H1 (cell line): ENCODE results near the gene BOLA2B. TPM values are rescaled to one million over a fixed set of nuclear protein-coding genes. Genes with fewer than 3 reads are reported as not detected.

Experiments used
- CTCF ChIA-PET: fragments of 300-600 bp; sonication (Branson Sonifier 250); formaldehyde crosslinking; loops from one replicate; lab custom pipeline; 2021; ENCODE audit not compliant: partially characterized antibody; lab: Charles Lee
- POLR2A ChIA-PET: fragments of 300-600 bp; sonication (Branson Sonifier 250); formaldehyde crosslinking; loops from one replicate; lab custom pipeline; 2021; ENCODE audit warnings: inconsistent platforms; ENCODE audit not compliant: partially characterized antibody; lab: Charles Lee
- DNase-seq, 2 experiments: peaks; one replicate each; pipeline versions ENCODE4 v3.0.0 to v3.0.0-alpha.2; 2010 to 2022; ENCODE audit warnings: low spot score in 2 of 2, low read depth in 1 of 2, mixed read lengths in 1 of 2
- FAIRE-seq: peaks from 2 replicates; lab custom pipeline; 2011; peaks lifted over from hg19 to GRCh38; lab: Jason Lieb, UNC
- H2AFZ ChIP-seq: 2 replicates; pipeline ENCODE4 v1.8.1; 2012; ENCODE audit warnings: low read length, inconsistent platforms
- H2AK5ac ChIP-seq: 2 replicates; pipeline ENCODE4 v1.6.1; 2013; ENCODE audit warnings: low read depth, low read length
- H2BK120ac ChIP-seq: replicated peaks from 2 replicates; pipeline ENCODE3; 2013; ENCODE audit warnings: low read depth, low read length, inconsistent platforms
- H2BK12ac ChIP-seq: 2 replicates; pipeline ENCODE4 v1.6.1; 2013; ENCODE audit warnings: low read depth, low read length
- H2BK15ac ChIP-seq: 2 replicates; pipeline ENCODE4 v1.6.1; 2013; ENCODE audit warnings: low read length
- H2BK20ac ChIP-seq: 2 replicates; pipeline ENCODE4 v1.6.1; 2013; ENCODE audit warnings: low read length
- H2BK5ac ChIP-seq: 2 replicates; pipeline ENCODE4 v1.6.1; 2013; ENCODE audit warnings: low read depth, low read length
- H3K14ac ChIP-seq: 2 replicates; pipeline ENCODE4 v1.6.1; 2013; ENCODE audit warnings: inconsistent platforms; ENCODE audit not compliant: insufficient read length
- H3K18ac ChIP-seq: 2 replicates; pipeline ENCODE4 v1.6.1; 2013; ENCODE audit warnings: low read length; ENCODE audit errors: extremely low read depth
- H3K23ac ChIP-seq: 2 replicates; pipeline ENCODE4 v1.6.1; 2013; ENCODE audit warnings: inconsistent platforms; ENCODE audit not compliant: insufficient read length
- H3K23me2 ChIP-seq: 2 replicates; pipeline ENCODE4 v1.6.1; 2013; ENCODE audit warnings: low read depth, low read length
- H3K27ac ChIP-seq: 2 replicates; pipeline ENCODE4 v1.6.1; 2011; ENCODE audit warnings: low read depth, low read length, inconsistent platforms
- H3K27me3 ChIP-seq, 4 experiments: replicated peaks in 1 of 4; 1 replicate in 1 of 4; 2 replicates in 3 of 4; pipeline versions ENCODE4 v1.6.1 to v1.8.1; 2011 to 2013; ENCODE audit warnings: low read length in 3 of 4, mild to moderate bottlenecking in 3 of 4, inconsistent platforms in 2 of 4, mixed read lengths in 2 of 4, moderate library complexity in 1 of 4; ENCODE audit not compliant: control insufficient read depth in 3 of 4, insufficient read depth in 3 of 4; ENCODE audit errors: extremely low read depth in 1 of 4
- H3K36me3 ChIP-seq, 4 experiments: 2 replicates each; pipeline versions ENCODE4 v1.6.1 to v1.8.1; 2011 to 2013; ENCODE audit warnings: mild to moderate bottlenecking in 4 of 4, low read length in 3 of 4, moderate library complexity in 2 of 4, control low read depth in 1 of 4, inconsistent platforms in 1 of 4; ENCODE audit not compliant: insufficient read depth in 4 of 4, control insufficient read depth in 2 of 4
- H3K4ac ChIP-seq: replicated peaks from 2 replicates; pipeline ENCODE3; 2013; ENCODE audit warnings: low read length, low read depth, mixed read lengths, inconsistent platforms; ENCODE audit not compliant: insufficient read length
- H3K4me1 ChIP-seq, 4 experiments: replicated peaks in 1 of 4; 1 replicate in 1 of 4; 2 replicates in 3 of 4; pipeline versions ENCODE4 v1.6.1 to v1.8.1; 2011 to 2013; ENCODE audit warnings: low read length in 3 of 4, inconsistent platforms in 2 of 4, mixed read lengths in 1 of 4; ENCODE audit not compliant: insufficient read depth in 4 of 4, control insufficient read depth in 3 of 4
- H3K4me2 ChIP-seq, 2 experiments: 2 replicates each; pipeline versions ENCODE4 v1.6.1 to v1.8.1; 2011 to 2013; ENCODE audit warnings: low read depth in 2 of 2, low read length in 2 of 2, control low read depth in 1 of 2, inconsistent platforms in 1 of 2, mild to moderate bottlenecking in 1 of 2; ENCODE audit not compliant: insufficient read depth in 1 of 2
- H3K4me3 ChIP-seq, 4 experiments: fragments of 200-600, 300-600 bp in 1 of 4; sonication (generic), shearing (Covaris generic), sonication (Bioruptor Twin) in 1 of 4; 2 replicates each; pipeline versions ENCODE4 v1.5.1 to v1.8.1; 2011 to 2016; ENCODE audit warnings: low read length in 4 of 4, low read depth in 3 of 4, control low read depth in 2 of 4, inconsistent platforms in 2 of 4, mild to moderate bottlenecking in 2 of 4, mixed read lengths in 1 of 4, moderate library complexity in 1 of 4; ENCODE audit not compliant: insufficient read depth in 2 of 4; ENCODE audit errors: extremely low read depth in 1 of 4
- H3K56ac ChIP-seq: replicated peaks from 2 replicates; pipeline ENCODE3; 2013; ENCODE audit warnings: low read depth, mild to moderate bottlenecking, mixed read lengths, low read length, inconsistent platforms; ENCODE audit not compliant: insufficient read length
- H3K79me1 ChIP-seq: 2 replicates; pipeline ENCODE4 v1.6.1; 2013; ENCODE audit warnings: low read depth, low read length, control low read depth
- H3K79me2 ChIP-seq, 2 experiments: 2 replicates each; pipeline versions ENCODE4 v1.6.1 to v1.8.1; 2012 to 2013; ENCODE audit warnings: low read length in 2 of 2, mild to moderate bottlenecking in 2 of 2, inconsistent platforms in 1 of 2; ENCODE audit not compliant: insufficient read depth in 2 of 2, control insufficient read depth in 1 of 2
- H3K9ac ChIP-seq, 4 experiments: replicated peaks in 1 of 4; 1 replicate in 1 of 4; 2 replicates in 3 of 4; pipeline versions ENCODE4 v1.6.1 to v1.8.1; 2011 to 2013; ENCODE audit warnings: low read depth in 3 of 4, low read length in 3 of 4, control low read depth in 2 of 4, mild to moderate bottlenecking in 2 of 4, moderate library complexity in 2 of 4, inconsistent platforms in 1 of 4; ENCODE audit errors: extremely low read depth in 1 of 4
- H3K9me3 ChIP-seq, 2 experiments: 2 replicates each; pipeline versions ENCODE4 v1.6.1 to v1.8.1; 2012 to 2013; ENCODE audit warnings: mild to moderate bottlenecking in 2 of 2, moderate library complexity in 2 of 2, control low read depth in 1 of 2, inconsistent platforms in 1 of 2, low read depth in 1 of 2, low read length in 1 of 2, mixed read lengths in 1 of 2; ENCODE audit not compliant: insufficient read depth in 2 of 2
- H4K20me1 ChIP-seq, 2 experiments: replicated peaks in 1 of 2; 2 replicates each; pipeline versions ENCODE3 to v1.8.1; 2011 to 2013; ENCODE audit warnings: inconsistent platforms in 2 of 2, low read length in 2 of 2, mild to moderate bottlenecking in 1 of 2; ENCODE audit not compliant: insufficient read depth in 2 of 2, control insufficient read depth in 1 of 2
- H4K5ac ChIP-seq: 2 replicates; pipeline ENCODE4 v1.6.1; 2013; ENCODE audit warnings: low read length, low read depth, mixed read lengths, inconsistent platforms; ENCODE audit not compliant: insufficient read length
- H4K8ac ChIP-seq: 2 replicates; pipeline ENCODE4 v1.8.0; 2013; ENCODE audit warnings: mild to moderate bottlenecking, moderate library complexity, low read length, inconsistent platforms; ENCODE audit not compliant: insufficient read depth; ENCODE audit errors: extremely low read depth
- H4K91ac ChIP-seq: replicated peaks from 2 replicates; pipeline ENCODE3; 2013; ENCODE audit warnings: low read length, mixed read lengths, inconsistent platforms; ENCODE audit not compliant: insufficient read length
- BACH1 ChIP-seq: IDR thresholded peaks from 2 replicates; pipeline ENCODE4 v1.6.1; 2012; ENCODE audit warnings: low read length, improper control_type of control experiment
- HDAC2 ChIP-seq, 2 experiments: fragments of 300-600 bp in 1 of 2; sonication (generic) in 1 of 2; IDR thresholded peaks; 2 replicates each; pipeline ENCODE4 v1.6.1; 2011 to 2012; ENCODE audit warnings: low read depth in 2 of 2, low read length in 2 of 2, mild to moderate bottlenecking in 2 of 2, moderate library complexity in 2 of 2, borderline replicate concordance in 1 of 2, inconsistent platforms in 1 of 2
- POLR2A ChIP-seq, 2 experiments: IDR thresholded peaks; 1 replicate in 1 of 2; 2 replicates in 1 of 2; pipeline ENCODE4 v1.6.1; 2011; ENCODE audit warnings: low read depth in 2 of 2, low read length in 2 of 2, mild to moderate bottlenecking in 2 of 2; ENCODE audit errors: control extremely low read depth in 1 of 2
- RAD21 ChIP-seq, 2 experiments: IDR thresholded peaks in 1 of 2; conservative IDR thresholded peaks in 1 of 2; 2 replicates each; pipeline ENCODE4 v1.6.1; 2011; ENCODE audit warnings: low read depth in 2 of 2, low read length in 2 of 2, improper control_type of control experiment in 1 of 2, inconsistent platforms in 1 of 2, mild to moderate bottlenecking in 1 of 2, moderate library complexity in 1 of 2
- RXRA ChIP-seq: IDR thresholded peaks from 2 replicates; pipeline ENCODE4 v1.6.1; 2011; ENCODE audit warnings: low read depth, mild to moderate bottlenecking, low read length, moderate library complexity; ENCODE audit not compliant: insufficient read depth
- SIN3A ChIP-seq, 2 experiments: IDR thresholded peaks in 1 of 2; conservative IDR thresholded peaks in 1 of 2; 2 replicates each; pipeline ENCODE4 v1.6.1; 2011 to 2012; ENCODE audit warnings: low read length in 2 of 2, improper control_type of control experiment in 1 of 2, low read depth in 1 of 2, mild to moderate bottlenecking in 1 of 2
- TAF1 ChIP-seq: IDR thresholded peaks from 2 replicates; pipeline ENCODE4 v1.6.1; 2011; ENCODE audit warnings: mild to moderate bottlenecking, low read depth, low read length
- TBP ChIP-seq: IDR thresholded peaks from 2 replicates; pipeline ENCODE4 v1.6.1; 2011; ENCODE audit warnings: low read depth, low read length, improper control_type of control experiment
- polyA plus RNA-seq, 7 experiments: library from polyadenylated mRNA; depleted of rRNA in 3 of 7; stranded (reverse) in 5 of 7; unstranded in 2 of 7; fragments of >200 nt in 5 of 7; fragments of 200-250 nt in 2 of 7; gene quantifications; 1 replicate in 5 of 7; 2 replicates in 1 of 7; 4 replicates in 1 of 7; pipeline versions ENCODE4 v1.2.1 to v1.2.3, GENCODE V29; 2011 to 2013; ENCODE audit warnings: missing spikeins in 2 of 7, mixed read lengths in 2 of 7
- total RNA-seq: library from RNA; stranded (reverse); fragmentation: NEBNext Ultra II Directional; extraction: Animal tissue kit (Norgen Biotek cat#: 25700); gene quantifications from 2 replicates; pipeline ENCODE4 v1.2.1, GENCODE V29; 2021
- TF ChIP-seq, protein P1 (sequence below): IDR thresholded peaks from 2 replicates; pipeline ENCODE4 v1.6.1; 2012; ENCODE audit warnings: inconsistent platforms
- TF ChIP-seq, protein P2 (sequence below): IDR thresholded peaks from 2 replicates; pipeline ENCODE4 v1.6.1; 2012; ENCODE audit warnings: inconsistent platforms
- TF ChIP-seq, protein P3 (sequence below), 3 experiments: IDR thresholded peaks; 1 replicate in 2 of 3; 2 replicates in 1 of 3; pipeline versions ENCODE4 v1.5.1 to v1.6.1; 2011; ENCODE audit warnings: low read length in 3 of 3, mild to moderate bottlenecking in 3 of 3, inconsistent platforms in 2 of 3, low read depth in 1 of 3, moderate library complexity in 1 of 3; ENCODE audit not compliant: insufficient read depth in 1 of 3; ENCODE audit errors: control extremely low read depth in 1 of 3

BOLA2B gene
- total and polyA plus RNA-seq, 2 of the 8 experiments (the other 6 are each of a cell fraction or from before 2014, with no cell fraction given): 208 to 872 TPM

DNA sequence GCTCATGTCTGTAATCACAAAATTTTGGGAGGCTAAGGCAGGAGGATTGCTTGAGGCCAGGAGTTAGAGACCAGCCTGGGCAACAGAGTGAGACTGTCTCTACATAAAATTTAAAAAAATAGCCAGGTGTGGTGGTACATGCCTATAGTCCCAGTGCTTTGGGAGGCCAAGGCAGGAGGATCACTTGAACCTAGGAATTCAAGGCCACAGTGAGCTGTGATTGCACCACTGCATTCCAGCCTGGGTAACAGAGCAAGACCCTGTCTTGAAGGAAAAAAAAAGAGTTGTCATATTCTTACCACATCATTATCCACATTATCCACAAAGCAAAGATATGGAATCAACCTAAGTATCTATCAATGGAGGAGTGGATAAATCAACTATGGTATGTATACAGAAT lies 49.4 kb downstream of the BOLA2B start:
- Histone ChIP-seq H3K23me2 (no peaks in the 10 kb centered on the region), H4K20me1 (no peaks in the 10 kb centered on the region), H3K9me3 (no peaks in the 10 kb centered on the region), H4K8ac (no peak overlapping the region), H3K27ac (no peak overlapping the region), H2BK12ac (no peak overlapping the region), H2AFZ (no peak overlapping the region), H2BK120ac (no peak overlapping the region), H3K4ac (no peak overlapping the region), H2BK20ac (no peak overlapping the region), H3K56ac (no peak overlapping the region), H3K4me3 (no peak overlapping the region), H3K36me3 (no peaks in the 10 kb centered on the region), H3K4me1 (no peaks in the 10 kb centered on the region), H3K79me2 (no peaks in the 10 kb centered on the region), H3K27me3 (no peaks in the 10 kb centered on the region), H3K23ac (no peak overlapping the region), H4K5ac (no peak overlapping the region), H2AK5ac (no peak overlapping the region), H3K18ac (no peak overlapping the region), H3K79me1 (no peaks in the 10 kb centered on the region), H3K4me2 (no peak overlapping the region), H4K91ac (no peak overlapping the region), H2BK5ac (no peak overlapping the region), H3K9ac (no peak overlapping the region), H2BK15ac (no peak overlapping the region), H3K14ac (no peak overlapping the region)
- ChIA-PET POLR2A (no interaction called here), CTCF (no interaction called here)
- DNase-seq (no peak), FAIRE-seq (no peak)
- TF ChIP-seq SIN3A (conservative IDR thresholded peaks at IDR 0.05 in 1 of 2, IDR thresholded peaks at IDR 0.05 in 1 of 2; ENCODE audit: low read depth in 1 of 2, low read length in 2 of 2) (no peak), BACH1 (no peak), POLR2A (IDR thresholded peaks at IDR 0.05; ENCODE audit: control extremely low read depth in 1 of 2, low read depth in 2 of 2, low read length in 2 of 2) (no peak), HDAC2 (IDR thresholded peaks at IDR 0.05; ENCODE audit: borderline replicate concordance in 1 of 2, low read depth in 2 of 2, low read length in 2 of 2) (no peak), RAD21 (IDR thresholded peaks at IDR 0.05 in 1 of 2, conservative IDR thresholded peaks at IDR 0.05 in 1 of 2; ENCODE audit: low read depth in 2 of 2, low read length in 2 of 2) (no peak), TAF1 (no peak), TBP (no peak), RXRA (no peak)
- TF ChIP-seq, protein P1, sequence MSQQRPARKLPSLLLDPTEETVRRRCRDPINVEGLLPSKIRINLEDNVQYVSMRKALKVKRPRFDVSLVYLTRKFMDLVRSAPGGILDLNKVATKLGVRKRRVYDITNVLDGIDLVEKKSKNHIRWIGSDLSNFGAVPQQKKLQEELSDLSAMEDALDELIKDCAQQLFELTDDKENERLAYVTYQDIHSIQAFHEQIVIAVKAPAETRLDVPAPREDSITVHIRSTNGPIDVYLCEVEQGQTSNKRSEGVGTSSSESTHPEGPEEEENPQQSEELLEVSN: no peak
- TF ChIP-seq, protein P2, sequence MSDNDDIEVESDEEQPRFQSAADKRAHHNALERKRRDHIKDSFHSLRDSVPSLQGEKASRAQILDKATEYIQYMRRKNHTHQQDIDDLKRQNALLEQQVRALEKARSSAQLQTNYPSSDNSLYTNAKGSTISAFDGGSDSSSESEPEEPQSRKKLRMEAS: no peak
- TF ChIP-seq, protein P3, sequence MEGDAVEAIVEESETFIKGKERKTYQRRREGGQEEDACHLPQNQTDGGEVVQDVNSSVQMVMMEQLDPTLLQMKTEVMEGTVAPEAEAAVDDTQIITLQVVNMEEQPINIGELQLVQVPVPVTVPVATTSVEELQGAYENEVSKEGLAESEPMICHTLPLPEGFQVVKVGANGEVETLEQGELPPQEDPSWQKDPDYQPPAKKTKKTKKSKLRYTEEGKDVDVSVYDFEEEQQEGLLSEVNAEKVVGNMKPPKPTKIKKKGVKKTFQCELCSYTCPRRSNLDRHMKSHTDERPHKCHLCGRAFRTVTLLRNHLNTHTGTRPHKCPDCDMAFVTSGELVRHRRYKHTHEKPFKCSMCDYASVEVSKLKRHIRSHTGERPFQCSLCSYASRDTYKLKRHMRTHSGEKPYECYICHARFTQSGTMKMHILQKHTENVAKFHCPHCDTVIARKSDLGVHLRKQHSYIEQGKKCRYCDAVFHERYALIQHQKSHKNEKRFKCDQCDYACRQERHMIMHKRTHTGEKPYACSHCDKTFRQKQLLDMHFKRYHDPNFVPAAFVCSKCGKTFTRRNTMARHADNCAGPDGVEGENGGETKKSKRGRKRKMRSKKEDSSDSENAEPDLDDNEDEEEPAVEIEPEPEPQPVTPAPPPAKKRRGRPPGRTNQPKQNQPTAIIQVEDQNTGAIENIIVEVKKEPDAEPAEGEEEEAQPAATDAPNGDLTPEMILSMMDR (IDR thresholded peaks at IDR 0.05; ENCODE audit: control extremely low read depth in 1 of 3, insufficient read depth in 1 of 3, low read depth in 1 of 3, low read length in 3 of 3): no peak
